Ascending aorta (tissue), 2 donors: ENCODE measurements around the gene NAXD. TPM values are rescaled to one million over a fixed set of nuclear protein-coding genes. Genes with fewer than 3 reads are reported as not detected.
A peak's percentile ranks its signal among the peaks of the same experiment; 100 is the strongest.

Source experiments
- DNase-seq, 2 donors: peaks; one replicate each; pipeline ENCODE4 v3.0.0-alpha.2; 2019; ENCODE audit warnings: low spot score in 2 of 2
- H3K27ac ChIP-seq, 2 donors: fragments of 200-600 bp; sonication (generic); one replicate each; pipeline ENCODE4 v1.5.1; 2016 to 2017; ENCODE audit warnings: mild to moderate bottlenecking in 1 of 2
- H3K27me3 ChIP-seq: fragments of 200-600 bp; sonication (generic); one replicate; pipeline ENCODE4 v1.5.1; 2017
- H3K36me3 ChIP-seq, 2 donors: fragments of 200-600 bp; sonication (generic); one replicate each; pipeline ENCODE4 v1.5.1; 2016
- H3K4me1 ChIP-seq, 2 donors: fragments of 200-600 bp; sonication (generic); one replicate each; pipeline ENCODE4 v1.5.1; 2016 to 2017; ENCODE audit warnings: mild to moderate bottlenecking in 1 of 2
- H3K4me3 ChIP-seq, 2 donors: fragments of 200-600 bp; sonication (generic); one replicate each; pipeline ENCODE4 v1.5.1; 2016 to 2017; ENCODE audit warnings: mild to moderate bottlenecking in 1 of 2
- H3K9me3 ChIP-seq, 2 donors: fragments of 200-600 bp; sonication (generic); one replicate each; pipeline ENCODE4 v1.5.1; 2016
- intact Hi-C: fragments of 100-400 bp; cut with DNase I; formaldehyde crosslinking; loops from one replicate; pipeline ENCODE4 v1.15.1; 2023
- total RNA-seq: library from RNA; depleted of rRNA; stranded (reverse); fragments of >200 nt; gene quantifications from one replicate; pipeline ENCODE4 v1.1.0, GENCODE V29; 2016
- TF ChIP-seq, protein P1 (sequence below), 3 experiments: fragments of 200-600 bp in 2 of 3; fragments of 450-650 bp in 1 of 3; sonication (generic) in 2 of 3; IDR thresholded peaks; one replicate each; pipeline ENCODE4 v1.5.1; 2016 to 2019; ENCODE audit warnings: antibody characterized with exemption in 3 of 3, mild to moderate bottlenecking in 1 of 3, moderate library complexity in 1 of 3

Gene NAXD
- total RNA-seq, 1 donor from 2014 or later, result 1.9 TPM

GRCh38 chr13:110644892-110645521 is 29.7 kb downstream of the NAXD start:
- peak; percentile 27 to 72 for DNase-seq
- H3K27ac ChIP-seq, result no peak overlapping the region
- peaks cover 43 to 57% of the 10 kb centered on the region in 2 donors for H3K36me3 ChIP-seq
- TF ChIP-seq, protein P1, sequence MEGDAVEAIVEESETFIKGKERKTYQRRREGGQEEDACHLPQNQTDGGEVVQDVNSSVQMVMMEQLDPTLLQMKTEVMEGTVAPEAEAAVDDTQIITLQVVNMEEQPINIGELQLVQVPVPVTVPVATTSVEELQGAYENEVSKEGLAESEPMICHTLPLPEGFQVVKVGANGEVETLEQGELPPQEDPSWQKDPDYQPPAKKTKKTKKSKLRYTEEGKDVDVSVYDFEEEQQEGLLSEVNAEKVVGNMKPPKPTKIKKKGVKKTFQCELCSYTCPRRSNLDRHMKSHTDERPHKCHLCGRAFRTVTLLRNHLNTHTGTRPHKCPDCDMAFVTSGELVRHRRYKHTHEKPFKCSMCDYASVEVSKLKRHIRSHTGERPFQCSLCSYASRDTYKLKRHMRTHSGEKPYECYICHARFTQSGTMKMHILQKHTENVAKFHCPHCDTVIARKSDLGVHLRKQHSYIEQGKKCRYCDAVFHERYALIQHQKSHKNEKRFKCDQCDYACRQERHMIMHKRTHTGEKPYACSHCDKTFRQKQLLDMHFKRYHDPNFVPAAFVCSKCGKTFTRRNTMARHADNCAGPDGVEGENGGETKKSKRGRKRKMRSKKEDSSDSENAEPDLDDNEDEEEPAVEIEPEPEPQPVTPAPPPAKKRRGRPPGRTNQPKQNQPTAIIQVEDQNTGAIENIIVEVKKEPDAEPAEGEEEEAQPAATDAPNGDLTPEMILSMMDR (IDR thresholded peaks at IDR 0.05), result peak; percentile 4 to 45 (median 23)
- peaks cover 0 to 4% of the 10 kb centered on the region in 2 donors for H3K4me1 ChIP-seq
- H3K9me3 ChIP-seq, result no peaks in the 10 kb centered on the region
- no peaks in the 10 kb centered on the region for H3K27me3 ChIP-seq
- no peak overlapping the region for H3K4me3 ChIP-seq
- intact Hi-C loops, result loop anchor here (5.0 kb wide), 2 partner anchors 53 to 72 kb away; no protein-coding TSS in a partner anchor

- peaks cover 0 to 4% of the 10 kb centered on the region in 2 donors for H3K4me1 ChIP-seq
- TF ChIP-seq, protein P1 (IDR thresholded peaks at IDR 0.05), result no peak
- H3K27me3 ChIP-seq, result no peaks in the 10 kb centered on the region
- H3K9me3 ChIP-seq, result no peaks in the 10 kb centered on the region
- H3K36me3 ChIP-seq, result peaks cover 48 to 57% of the 10 kb centered on the region in 2 donors
- no peak overlapping the region for H3K27ac ChIP-seq
- intact Hi-C loops, result loop anchor here (5.0 kb wide), 1 partner anchor 53 kb away; no protein-coding TSS in a partner anchor
- peak in 1 of 2 donors; percentile 62 for DNase-seq
- H3K4me3 ChIP-seq, result no peak overlapping the region
These were observed 30.4 kb downstream of the NAXD start for GRCh38 chr13:110645750-110646149.

- intact Hi-C loops, result loop anchor here (5.0 kb wide), 1 partner anchor 54 kb away; no protein-coding TSS in a partner anchor
- H3K4me3 ChIP-seq, result no peak overlapping the region
- peaks cover 0 to 4% of the 10 kb centered on the region in 2 donors for H3K4me1 ChIP-seq
- H3K36me3 ChIP-seq, result peaks cover 43 to 54% of the 10 kb centered on the region in 2 donors
- TF ChIP-seq, protein P1 (IDR thresholded peaks at IDR 0.05), result no peak
- no peak overlapping the region for H3K27ac ChIP-seq
- H3K27me3 ChIP-seq, result no peaks in the 10 kb centered on the region
- H3K9me3 ChIP-seq, result no peaks in the 10 kb centered on the region
- peak in 1 of 2 donors; percentile 54 for DNase-seq
These were observed 31.4 kb downstream of the NAXD start for GRCh38 chr13:110646442-110647364.

DNA sequence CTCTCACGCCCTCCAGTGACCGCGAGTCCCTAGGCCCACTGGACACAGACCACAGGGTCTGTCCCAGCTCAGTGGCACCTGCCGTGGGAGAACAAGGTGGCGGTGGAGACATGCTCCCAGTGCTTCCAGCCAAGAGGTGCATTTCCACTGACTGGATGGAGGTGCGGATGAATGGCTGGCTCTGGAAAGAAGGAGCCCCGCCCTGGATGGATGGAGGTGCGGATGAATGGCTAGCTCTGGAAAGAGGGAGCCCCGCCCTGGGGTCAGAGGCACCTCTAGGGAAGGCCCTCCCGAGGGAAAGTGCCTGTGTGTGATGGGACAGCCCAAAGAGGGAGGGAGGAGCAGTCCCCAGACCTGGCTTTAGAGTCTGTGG is 32.0 kb downstream of the NAXD start:
- no peaks in the 10 kb centered on the region for H3K9me3 ChIP-seq
- intact Hi-C loops, result loop anchor here (5.0 kb wide), 1 partner anchor 55 kb away; no protein-coding TSS in a partner anchor
- no peak overlapping the region for H3K27ac ChIP-seq
- peaks cover 37 to 51% of the 10 kb centered on the region in 2 donors for H3K36me3 ChIP-seq
- TF ChIP-seq, protein P1 (IDR thresholded peaks at IDR 0.05), result no peak
- no peaks in the 10 kb centered on the region for H3K27me3 ChIP-seq
- peak in 1 of 2 donors; percentile 60 for DNase-seq
- peaks cover 0 to 4% of the 10 kb centered on the region in 2 donors for H3K4me1 ChIP-seq
- H3K4me3 ChIP-seq, result no peak overlapping the region

DNA sequence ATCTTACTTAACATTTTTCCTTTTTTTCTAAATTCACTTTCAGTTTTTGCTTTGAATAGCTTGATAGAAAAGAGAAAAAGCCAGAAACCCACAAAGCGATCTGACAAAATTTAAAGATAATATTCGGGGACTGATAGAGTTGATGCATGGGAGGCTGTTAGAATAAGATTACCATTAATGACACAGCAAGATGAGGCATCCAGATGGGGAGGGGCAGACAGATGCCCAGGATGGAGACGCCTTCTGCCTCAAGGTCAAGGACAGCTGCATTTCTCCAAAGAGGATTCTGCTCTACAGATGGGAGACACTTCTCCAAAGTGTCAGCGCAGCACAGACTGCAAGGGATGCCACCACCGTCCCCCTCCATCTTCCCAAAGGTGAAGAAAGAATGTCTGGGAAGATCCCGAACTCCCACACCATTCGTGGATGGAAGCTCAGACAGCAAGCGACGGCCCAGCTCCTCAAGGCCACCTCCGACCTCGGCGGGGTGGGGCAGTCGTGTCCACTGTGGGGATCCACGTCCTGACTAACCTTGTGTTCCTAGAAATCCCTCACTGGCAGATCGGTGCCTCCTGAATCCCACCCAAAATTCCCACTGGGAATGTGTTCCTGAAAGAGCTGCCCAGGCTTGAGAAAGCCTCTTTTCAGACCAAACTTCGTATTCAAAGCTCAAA is 32.9 kb downstream of the NAXD start:
- Histone ChIP-seq H3K27ac (no peak overlapping the region), H3K4me3 (no peak overlapping the region), H3K4me1 (peaks cover 0 to 4% of the 10 kb centered on the region in 2 donors), H3K27me3 (no peaks in the 10 kb centered on the region), H3K36me3 (peaks cover 28 to 42% of the 10 kb centered on the region in 2 donors), H3K9me3 (no peaks in the 10 kb centered on the region)
- TF ChIP-seq, protein P1 (IDR thresholded peaks at IDR 0.05), result no peak
- DNase-seq, result peak in 1 of 2 donors; percentile 55
- intact Hi-C loops, result loop anchor here (5.0 kb wide), 1 partner anchor 56 kb away; no protein-coding TSS in a partner anchor
